Loucy (cell line): ENCODE results near the gene CER1.

Source experiments
- H2AFZ ChIP-seq: fragments of 200-600 bp; sonication (generic); 2 replicates; pipeline ENCODE4 v1.6.0; 2016; ENCODE audit warnings: antibody characterized with exemption, mild to moderate bottlenecking, low read length, moderate library complexity
- H3F3A ChIP-seq: fragments of 200-600 bp; 2 replicates; pipeline ENCODE4 v1.6.0; 2016; ENCODE audit warnings: antibody characterized with exemption, low read depth, mild to moderate bottlenecking
- H3K27me3 ChIP-seq: fragments of 200-600 bp; sonication (generic); 2 replicates; pipeline ENCODE4 v1.6.1; 2014; ENCODE audit warnings: low read length, mild to moderate bottlenecking; ENCODE audit not compliant: insufficient read depth, poor library complexity, severe bottlenecking
- H3K36me3 ChIP-seq: fragments of 200-600 bp; sonication (generic); 2 replicates; pipeline ENCODE4 v1.6.1; 2016; ENCODE audit warnings: low read length; ENCODE audit not compliant: insufficient read depth
- H3K4me1 ChIP-seq: fragments of 200-600 bp; sonication (generic); 2 replicates; pipeline ENCODE4 v1.5.1; 2014; ENCODE audit warnings: low read length, mild to moderate bottlenecking; ENCODE audit not compliant: insufficient read depth, poor library complexity, severe bottlenecking
- H3K4me2 ChIP-seq: fragments of 200-600 bp; sonication (generic); 2 replicates; pipeline ENCODE4 v1.6.0; 2014; ENCODE audit warnings: antibody characterized with exemption, low read length, low read depth, mild to moderate bottlenecking; ENCODE audit not compliant: poor library complexity, severe bottlenecking
- H3K4me3 ChIP-seq: fragments of 200-600 bp; sonication (generic); 2 replicates; pipeline ENCODE4 v1.5.1; 2014; ENCODE audit warnings: low read length, mild to moderate bottlenecking, mixed read lengths; ENCODE audit not compliant: poor library complexity, severe bottlenecking
- H3K79me2 ChIP-seq: fragments of 200-600 bp; sonication (generic); 2 replicates; pipeline ENCODE4 v1.6.1; 2014; ENCODE audit warnings: low read length; ENCODE audit not compliant: insufficient read depth
- H3K9ac ChIP-seq: fragments of 200-600 bp; sonication (generic); 2 replicates; pipeline ENCODE4 v1.6.0; 2014; ENCODE audit warnings: mild to moderate bottlenecking, low read depth, low read length, moderate library complexity; ENCODE audit not compliant: poor library complexity, severe bottlenecking
- H3K9me2 ChIP-seq: fragments of 200-600 bp; sonication (generic); replicated peaks from 2 replicates; pipeline ENCODE4 v1.6.1; 2016; ENCODE audit warnings: low read depth, low read length, mixed read lengths
- H3K9me3 ChIP-seq: fragments of 200-600 bp; sonication (generic); 2 replicates; pipeline ENCODE4 v1.6.1; 2014; ENCODE audit warnings: mild to moderate bottlenecking, antibody characterized with exemption, low read length, low read depth; ENCODE audit not compliant: insufficient read depth
- H4K20me1 ChIP-seq: fragments of 200-600 bp; sonication (generic); 2 replicates; pipeline ENCODE4 v1.6.0; 2014; ENCODE audit warnings: antibody characterized with exemption, low read length, mild to moderate bottlenecking; ENCODE audit not compliant: insufficient read depth, poor library complexity, severe bottlenecking
- CTCF ChIP-seq: fragments of 200-600 bp; sonication (generic); conservative IDR thresholded peaks from 2 replicates; pipeline ENCODE4 v1.5.1; 2014; ENCODE audit warnings: mild to moderate bottlenecking, antibody characterized with exemption, low read length
- EZH2phosphoT487 ChIP-seq: fragments of 200-600 bp; IDR thresholded peaks from 2 replicates; pipeline ENCODE4 v1.6.1; 2018; ENCODE audit warnings: antibody characterized with exemption, mild to moderate bottlenecking, moderate library complexity, borderline replicate concordance

Gene CER1

GRCh38 chr9:14692470-14693250, 29.9 kb downstream of the CER1 start:
- no peaks in the 10 kb centered on the region for H3K36me3 ChIP-seq
- H3K27me3 ChIP-seq = peaks cover 39% of the 10 kb centered on the region
- H3K79me2 ChIP-seq = peaks cover 28% of the 10 kb centered on the region
- TF ChIP-seq CTCF (no peak), EZH2phosphoT487 (no peak)
- no peaks in the 10 kb centered on the region for H3K9me2 ChIP-seq
- peaks cover 40% of the 10 kb centered on the region for H3K4me1 ChIP-seq
- H3K9me3 ChIP-seq = no peaks in the 10 kb centered on the region
- H3F3A ChIP-seq = no peaks in the 10 kb centered on the region
- H4K20me1 ChIP-seq = no peaks in the 10 kb centered on the region
- peak overlapping the region; percentile 84 for H3K4me2 ChIP-seq
- peak overlapping the region; percentile 80 for H3K4me3 ChIP-seq
- H3K9ac ChIP-seq = peak overlapping the region; percentile 68
- H2AFZ ChIP-seq = peak overlapping the region; percentile 86

GRCh38 chr9:14690948-14691730, 31.4 kb downstream of the CER1 start:
- H3K36me3 ChIP-seq = peaks cover 5% of the 10 kb centered on the region; the same call in 1 of the 2 replicates
- H3K9me3 ChIP-seq = no peaks in the 10 kb centered on the region
- H3K9me2 ChIP-seq = no peaks in the 10 kb centered on the region
- H3K4me3 ChIP-seq = peak overlapping the region; percentile 43
- no peaks in the 10 kb centered on the region for H4K20me1 ChIP-seq
- H3K9ac ChIP-seq = peak overlapping the region; percentile 39
- peaks cover 28% of the 10 kb centered on the region for H3K79me2 ChIP-seq
- TF ChIP-seq EZH2phosphoT487 (no peak), CTCF (no peak)
- peaks cover 28% of the 10 kb centered on the region for H3K27me3 ChIP-seq
- no peak overlapping the region for H2AFZ ChIP-seq
- peak overlapping the region; percentile 84 for H3K4me2 ChIP-seq
- peaks cover 40% of the 10 kb centered on the region for H3K4me1 ChIP-seq
- no peaks in the 10 kb centered on the region for H3F3A ChIP-seq

- no peaks in the 10 kb centered on the region for H3K9me3 ChIP-seq
- H3K79me2 ChIP-seq = peaks cover 23% of the 10 kb centered on the region
- no peaks in the 10 kb centered on the region for H3K27me3 ChIP-seq
- peaks cover 37% of the 10 kb centered on the region for H3K4me1 ChIP-seq
- H3K9me2 ChIP-seq = no peaks in the 10 kb centered on the region
- no peak overlapping the region for H3K4me3 ChIP-seq
- H4K20me1 ChIP-seq = no peaks in the 10 kb centered on the region
- H3F3A ChIP-seq = no peaks in the 10 kb centered on the region
- H3K9ac ChIP-seq = no peak overlapping the region
- H3K36me3 ChIP-seq = peaks cover 5% of the 10 kb centered on the region; the same call in 1 of the 2 replicates
- H3K4me2 ChIP-seq = no peak overlapping the region
- no peak overlapping the region for H2AFZ ChIP-seq
- TF ChIP-seq CTCF (no peak), EZH2phosphoT487 (no peak)
Measured at GRCh38 chr9:14687042-14687719, 35.4 kb downstream of the CER1 start.
